ENCODE measurements around the gene COLEC11. TPM values are rescaled to one million over a fixed set of nuclear protein-coding genes. Genes with fewer than 3 reads are reported as not detected.

Gene COLEC11
- total and polyA plus RNA-seq, 9 of the 15 experiments (the other 6 are each of a cell fraction or from before 2014, with no cell fraction given) = 0.32 to 4.3 (median 1.8) TPM

- TF ChIP-seq NFXL1 (CRISPR knock-in tag; IDR thresholded peaks at IDR 0.05) (no peak), ZFPM2 (CRISPR knock-in tag; IDR thresholded peaks at IDR 0.05) (no peak), ZNF280B (CRISPR knock-in tag; IDR thresholded peaks at IDR 0.05) (no peak), TFAM (CRISPR knock-in tag; conservative IDR thresholded peaks at IDR 0.05) (no peak), ZNF518B (CRISPR knock-in tag; IDR thresholded peaks at IDR 0.05) (no peak), EZH2 (IDR thresholded peaks at IDR 0.05; ENCODE audit: borderline replicate concordance, low read depth, low read length) (no peak), IRF9 (tag; IDR thresholded peaks at IDR 0.05) (no peak), SMARCA4 (IDR thresholded peaks at IDR 0.05) (peak; percentile 52; the same call in 1 of the 2 replicates), ZNF639 (CRISPR knock-in tag; conservative IDR thresholded peaks at IDR 0.05 in 1 of 2, IDR thresholded peaks at IDR 0.05 in 1 of 2) (no peak), HDGF (IDR thresholded peaks at IDR 0.05) (no peak), BRF2 (IDR thresholded peaks at IDR 0.05; ENCODE audit: borderline replicate concordance, insufficient read depth, insufficient read length) (no peak), FOXK2 (conservative IDR thresholded peaks at IDR 0.05 in 1 of 2, IDR thresholded peaks at IDR 0.05 in 1 of 2; ENCODE audit: low read depth in 2 of 2) (no peak), RUNX1 (IDR thresholded peaks at IDR 0.05; ENCODE audit: low read depth) (no peak), TEAD4 (IDR thresholded peaks at IDR 0.05; ENCODE audit: low read length) (peak; percentile 82), TEAD4 (CRISPR knock-in tag; IDR thresholded peaks at IDR 0.05; ENCODE audit: borderline replicate concordance) (no peak), GTF3C2 (IDR thresholded peaks at IDR 0.05; ENCODE audit: borderline replicate concordance, extremely low read depth, insufficient read length) (no peak)
Measured at GRCh38 chr2:3563521-3563976, 31.4 kb upstream of the COLEC11 start (continued).
